Peyer's patch (tissue), 4 donors: ENCODE results near the gene C6.

Experiments
- CTCF ChIP-seq, 6 experiments: fragments of 450-650 bp in 4 of 6; fragments of 200-600 bp in 2 of 6; sonication (generic) in 1 of 6; IDR thresholded peaks; one replicate each; pipeline ENCODE4 v1.5.1; 2017 to 2019; ENCODE audit warnings: antibody characterized with exemption in 6 of 6, mild to moderate bottlenecking in 3 of 6, moderate library complexity in 1 of 6
- POLR2A ChIP-seq, 2 donors: fragments of 450-650 bp; IDR thresholded peaks; one replicate each; pipeline ENCODE4 v1.5.1; 2017; ENCODE audit warnings: antibody characterized with exemption in 2 of 2, mild to moderate bottlenecking in 2 of 2, moderate library complexity in 2 of 2

- TF ChIP-seq POLR2A (IDR thresholded peaks at IDR 0.05) (no peak), CTCF (IDR thresholded peaks at IDR 0.05) (no peak)
Measured at GRCh38 chr5:41232797-41233196, 19.5 kb upstream of the C6 start.
